Measurements from ENCODE around the gene USH2A. TPM values are rescaled to one million over a fixed set of nuclear protein-coding genes. Genes with fewer than 3 reads are reported as not detected.

Gene USH2A
- total RNA-seq, 1 donor from 2014 or later: not detected

DNA sequence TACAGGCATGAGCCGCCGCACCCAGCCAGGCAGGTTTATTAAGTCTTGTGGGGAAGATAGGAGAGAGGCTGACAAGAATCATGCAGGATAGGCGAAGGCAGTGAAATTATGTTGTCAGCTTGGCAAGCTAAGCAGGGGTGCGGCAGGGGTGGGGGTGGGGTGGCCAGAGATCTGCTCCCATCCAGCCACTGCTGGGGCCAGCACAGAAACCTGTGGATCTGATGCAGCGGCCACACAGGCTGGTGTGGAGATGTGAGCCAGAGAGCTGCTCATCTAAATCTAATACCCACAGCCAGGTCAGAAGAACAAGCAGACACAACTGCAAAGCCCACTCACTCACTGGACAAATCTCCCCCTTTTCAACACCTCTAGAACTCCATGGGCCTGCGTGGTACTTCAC, 787.4 kb downstream of the USH2A start:
- H3K4me3 ChIP-seq (ENCODE audit: low read depth, low read length): no peak overlapping the region
- TF ChIP-seq, protein P1, sequence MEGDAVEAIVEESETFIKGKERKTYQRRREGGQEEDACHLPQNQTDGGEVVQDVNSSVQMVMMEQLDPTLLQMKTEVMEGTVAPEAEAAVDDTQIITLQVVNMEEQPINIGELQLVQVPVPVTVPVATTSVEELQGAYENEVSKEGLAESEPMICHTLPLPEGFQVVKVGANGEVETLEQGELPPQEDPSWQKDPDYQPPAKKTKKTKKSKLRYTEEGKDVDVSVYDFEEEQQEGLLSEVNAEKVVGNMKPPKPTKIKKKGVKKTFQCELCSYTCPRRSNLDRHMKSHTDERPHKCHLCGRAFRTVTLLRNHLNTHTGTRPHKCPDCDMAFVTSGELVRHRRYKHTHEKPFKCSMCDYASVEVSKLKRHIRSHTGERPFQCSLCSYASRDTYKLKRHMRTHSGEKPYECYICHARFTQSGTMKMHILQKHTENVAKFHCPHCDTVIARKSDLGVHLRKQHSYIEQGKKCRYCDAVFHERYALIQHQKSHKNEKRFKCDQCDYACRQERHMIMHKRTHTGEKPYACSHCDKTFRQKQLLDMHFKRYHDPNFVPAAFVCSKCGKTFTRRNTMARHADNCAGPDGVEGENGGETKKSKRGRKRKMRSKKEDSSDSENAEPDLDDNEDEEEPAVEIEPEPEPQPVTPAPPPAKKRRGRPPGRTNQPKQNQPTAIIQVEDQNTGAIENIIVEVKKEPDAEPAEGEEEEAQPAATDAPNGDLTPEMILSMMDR (conservative IDR thresholded peaks at IDR 0.05; ENCODE audit: low read depth, low read length): no peak
- no peak for DNase-seq (ENCODE audit: low read depth)

DNA sequence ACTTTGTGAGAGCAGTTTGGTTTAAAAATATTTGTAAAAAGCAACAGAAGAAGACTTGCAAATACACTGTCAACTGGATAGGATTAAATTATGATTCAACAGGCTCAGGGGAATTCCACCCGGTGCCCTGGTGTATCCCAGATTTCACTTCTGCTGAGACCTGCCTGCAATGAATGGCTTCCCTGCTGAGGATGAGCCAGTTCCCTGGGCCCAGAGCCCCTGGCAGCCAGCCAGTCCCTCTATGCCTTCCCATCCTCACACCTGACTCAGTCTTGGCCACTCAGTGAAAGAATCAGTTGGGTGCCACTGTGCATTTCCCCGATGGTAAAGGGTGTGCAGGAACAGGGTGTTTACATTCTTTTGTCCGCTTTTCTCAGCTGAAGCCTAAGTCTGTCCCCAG, 791.8 kb downstream of the USH2A start:
- H3K4me3 ChIP-seq (ENCODE audit: low read depth, low read length): no peak overlapping the region
- no peak for DNase-seq (ENCODE audit: low read depth)
- TF ChIP-seq, protein P1 (conservative IDR thresholded peaks at IDR 0.05; ENCODE audit: low read depth, low read length): no peak

DNA sequence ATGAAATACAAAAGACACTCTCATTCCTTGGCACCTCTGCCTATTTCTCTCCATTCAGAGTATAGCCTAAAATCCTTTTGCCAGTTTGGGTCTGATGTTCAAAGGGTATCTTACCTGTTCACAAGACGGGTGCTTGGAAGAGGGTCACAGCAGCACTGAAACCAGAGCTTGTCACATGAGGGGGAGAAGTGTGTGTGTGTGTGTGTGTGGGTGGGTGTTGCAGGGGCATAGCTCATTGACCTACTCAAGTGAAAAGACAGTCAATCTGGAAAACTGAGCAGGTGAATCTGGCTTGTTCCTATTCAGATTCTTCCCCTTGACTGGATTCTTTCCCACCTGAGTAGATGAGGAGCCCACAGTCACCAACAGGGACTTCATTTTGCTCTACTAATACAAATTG, 792.2 kb downstream of the USH2A start:
- H3K4me3 ChIP-seq (ENCODE audit: low read depth, low read length): no peak overlapping the region
- DNase-seq (ENCODE audit: low read depth): no peak
- TF ChIP-seq, protein P1 (conservative IDR thresholded peaks at IDR 0.05; ENCODE audit: low read depth, low read length): no peak

DNA sequence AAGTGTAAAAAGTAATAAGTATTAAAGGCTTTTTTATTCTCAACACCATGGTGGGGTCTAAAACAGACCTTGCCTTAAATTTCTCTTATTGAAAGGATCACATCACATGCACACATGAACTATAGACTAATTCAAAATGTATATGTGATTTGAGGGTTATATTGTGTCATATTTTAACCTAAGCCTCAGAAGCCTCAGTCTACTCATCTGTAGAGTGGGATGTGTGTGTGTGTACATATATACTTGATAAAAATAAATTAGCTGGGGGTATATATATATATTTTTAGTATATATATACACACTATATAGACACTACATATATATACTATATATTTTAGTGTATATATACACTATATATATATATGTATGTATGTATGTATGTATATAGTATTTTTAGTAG, 797.3 kb downstream of the USH2A start:
- no peak for DNase-seq (ENCODE audit: low read depth)
- TF ChIP-seq, protein P1 (conservative IDR thresholded peaks at IDR 0.05; ENCODE audit: low read depth, low read length): no peak
- no peak overlapping the region for H3K4me3 ChIP-seq (ENCODE audit: low read depth, low read length)

DNA sequence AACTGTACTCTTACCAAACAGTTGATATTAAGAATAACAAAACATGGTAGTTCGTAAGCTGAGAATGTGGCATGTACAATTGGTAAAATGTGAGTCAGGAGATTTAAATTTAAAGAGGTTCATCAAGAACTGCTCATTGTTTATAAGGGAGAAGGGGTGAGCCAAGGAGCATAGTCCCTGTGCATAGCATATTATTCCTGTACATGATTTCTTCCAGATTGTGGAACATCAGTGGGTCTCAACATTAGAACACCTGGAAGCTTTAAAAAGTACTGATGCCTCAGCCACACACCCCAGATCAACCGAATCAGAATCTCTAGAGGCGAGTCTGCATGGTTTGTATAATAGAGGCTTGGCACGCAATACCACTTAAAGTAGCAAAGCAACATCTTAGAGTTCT, 800.1 kb downstream of the USH2A start:
- TF ChIP-seq, protein P1 (conservative IDR thresholded peaks at IDR 0.05; ENCODE audit: low read depth, low read length): no peak

DNA sequence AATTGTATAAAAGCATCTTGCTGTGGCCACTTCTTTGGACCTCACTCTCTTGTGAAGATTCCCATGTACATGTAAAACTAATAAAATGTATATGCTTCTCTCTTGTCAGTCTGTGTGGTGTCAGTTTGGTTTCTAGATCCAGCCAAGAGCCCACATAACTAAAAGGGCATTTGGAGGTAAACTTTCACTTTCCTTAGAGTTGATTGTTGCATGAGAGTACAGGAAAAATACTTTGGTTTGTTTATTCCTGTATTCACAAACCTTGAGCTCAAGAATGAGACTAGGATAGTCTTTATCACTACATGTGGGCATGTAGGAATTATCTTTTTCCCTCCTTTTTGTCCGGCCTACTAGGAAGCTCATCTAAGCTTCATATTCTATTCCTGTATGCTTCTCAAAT, 805.3 kb downstream of the USH2A start:
- no peak overlapping the region for H3K4me3 ChIP-seq (ENCODE audit: low read depth, low read length)
- no peak for DNase-seq (ENCODE audit: low read depth)
- TF ChIP-seq, protein P1 (conservative IDR thresholded peaks at IDR 0.05; ENCODE audit: low read depth, low read length): no peak

More for the DNA sequence above, 800.1 kb downstream of the USH2A start:
- no peak for DNase-seq (ENCODE audit: low read depth)
- H3K4me3 ChIP-seq (ENCODE audit: low read depth, low read length): no peak overlapping the region

DNA sequence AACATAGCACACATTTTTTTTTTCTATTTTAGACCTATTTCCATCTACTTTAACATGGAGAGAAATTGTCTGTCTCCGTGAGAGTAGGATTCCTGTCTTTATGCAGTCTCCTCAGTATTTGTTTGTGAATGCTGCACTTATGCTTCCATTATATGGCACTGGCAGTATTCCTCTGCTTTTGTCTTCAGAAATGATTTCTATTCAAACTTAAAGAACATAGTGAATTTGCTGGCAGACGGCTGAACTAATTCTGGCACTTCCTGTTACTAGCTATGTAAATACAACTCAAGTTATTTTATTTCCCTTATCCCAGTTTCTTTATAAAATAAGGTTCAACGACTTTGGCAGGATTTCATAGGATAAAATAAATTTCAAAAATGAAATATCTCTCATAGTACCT, 810.9 kb downstream of the USH2A start:
- no peak overlapping the region for H3K4me3 ChIP-seq (ENCODE audit: low read depth, low read length)
- TF ChIP-seq, protein P1 (conservative IDR thresholded peaks at IDR 0.05; ENCODE audit: low read depth, low read length): no peak
- no peak for DNase-seq (ENCODE audit: low read depth)

Measured in epithelial cell of proximal tubule (primary cell).